Measurements from ENCODE around the gene GOLIM4. TPM values are rescaled to one million over a fixed set of nuclear protein-coding genes. Genes with fewer than 3 reads are reported as not detected.
"Not testable (repeated sequence)": the region's sequence is repeated elsewhere in the genome, so short reads cannot be mapped to it uniquely, and the experiment has no call there.

Gene GOLIM4
- total RNA-seq, 1 donor from 2014 or later = 36.6 TPM

DNA sequence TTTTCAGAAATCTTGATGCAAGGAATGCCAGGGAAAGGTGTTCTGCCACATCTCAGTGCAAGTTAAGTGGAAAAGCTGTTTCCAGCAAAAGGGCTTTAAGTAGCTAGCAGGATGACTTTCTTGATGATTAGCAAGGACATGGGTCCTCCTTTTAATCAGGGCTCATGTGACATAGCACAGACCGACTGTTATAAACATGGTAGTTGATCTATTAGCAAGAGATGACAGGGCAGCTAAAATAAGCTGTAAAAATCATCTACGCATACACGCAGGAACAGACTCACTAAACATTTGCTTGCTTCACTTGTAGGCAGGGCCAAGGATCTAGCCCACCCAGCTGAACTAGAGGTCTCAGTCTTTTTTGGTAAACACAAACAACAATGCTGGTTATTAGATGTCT is 69.0 kb downstream of the GOLIM4 start:
- Mint-ChIP-seq H3K27me3 (no peaks in the 10 kb centered on the region), H3K4me3 (no peak overlapping the region), H3K27ac (no peak overlapping the region), H3K9me3 (no peaks in the 10 kb centered on the region), H3K4me1 (ENCODE audit: unreplicated experiment) (peaks cover 3% of the 10 kb centered on the region), H3K36me3 (peaks cover 48% of the 10 kb centered on the region)
- TF ChIP-seq, protein P1, sequence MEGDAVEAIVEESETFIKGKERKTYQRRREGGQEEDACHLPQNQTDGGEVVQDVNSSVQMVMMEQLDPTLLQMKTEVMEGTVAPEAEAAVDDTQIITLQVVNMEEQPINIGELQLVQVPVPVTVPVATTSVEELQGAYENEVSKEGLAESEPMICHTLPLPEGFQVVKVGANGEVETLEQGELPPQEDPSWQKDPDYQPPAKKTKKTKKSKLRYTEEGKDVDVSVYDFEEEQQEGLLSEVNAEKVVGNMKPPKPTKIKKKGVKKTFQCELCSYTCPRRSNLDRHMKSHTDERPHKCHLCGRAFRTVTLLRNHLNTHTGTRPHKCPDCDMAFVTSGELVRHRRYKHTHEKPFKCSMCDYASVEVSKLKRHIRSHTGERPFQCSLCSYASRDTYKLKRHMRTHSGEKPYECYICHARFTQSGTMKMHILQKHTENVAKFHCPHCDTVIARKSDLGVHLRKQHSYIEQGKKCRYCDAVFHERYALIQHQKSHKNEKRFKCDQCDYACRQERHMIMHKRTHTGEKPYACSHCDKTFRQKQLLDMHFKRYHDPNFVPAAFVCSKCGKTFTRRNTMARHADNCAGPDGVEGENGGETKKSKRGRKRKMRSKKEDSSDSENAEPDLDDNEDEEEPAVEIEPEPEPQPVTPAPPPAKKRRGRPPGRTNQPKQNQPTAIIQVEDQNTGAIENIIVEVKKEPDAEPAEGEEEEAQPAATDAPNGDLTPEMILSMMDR (conservative IDR thresholded peaks at IDR 0.05) = no peak
- no peak for DNase-seq (ENCODE audit: extremely low spot score, unreplicated experiment)

DNA sequence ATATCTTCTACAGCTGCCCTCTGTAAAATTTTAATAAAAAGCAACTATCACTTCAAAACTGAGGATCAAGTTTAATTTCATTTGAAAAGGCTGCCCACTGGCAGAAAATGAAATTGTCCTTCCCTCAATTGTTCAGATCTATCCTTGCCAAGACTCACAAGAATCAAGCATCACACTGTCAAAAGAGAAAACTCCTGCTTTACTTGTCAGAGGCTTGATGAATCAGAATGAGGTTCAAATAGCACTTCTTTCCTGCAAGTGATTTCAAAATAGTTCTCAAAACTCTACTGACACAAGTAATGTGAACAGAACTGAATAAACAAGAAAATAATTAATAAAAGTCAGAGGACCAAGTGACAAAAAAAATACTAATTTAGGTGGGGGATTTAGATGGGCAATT is 70.6 kb downstream of the GOLIM4 start:
- Mint-ChIP-seq H3K4me3 (no peak overlapping the region), H3K9me3 (no peaks in the 10 kb centered on the region)

DNA sequence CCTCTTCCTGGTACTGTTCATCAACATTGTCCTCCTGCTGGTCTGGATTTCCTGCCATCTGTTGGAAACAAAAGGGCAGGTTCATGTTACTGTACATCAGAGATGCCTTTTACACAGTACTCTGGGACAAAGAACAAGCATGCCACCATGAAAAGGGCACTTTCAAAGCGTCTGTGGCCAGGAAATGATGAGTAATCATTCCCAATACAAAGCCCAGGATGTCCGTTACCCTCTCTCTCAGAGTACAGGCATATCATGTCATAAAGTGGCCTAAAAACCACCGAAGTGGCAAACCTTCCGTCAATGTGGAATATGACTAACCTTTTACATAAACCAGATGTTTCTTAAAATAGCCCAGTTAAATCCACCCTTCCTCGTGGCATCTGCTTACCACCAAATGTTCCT is 71.2 kb downstream of the GOLIM4 start:
- Mint-ChIP-seq H3K36me3 (peaks cover 45% of the 10 kb centered on the region), H3K4me3 (no peak overlapping the region), H3K4me1 (ENCODE audit: unreplicated experiment) (no peaks in the 10 kb centered on the region), H3K9me3 (no peaks in the 10 kb centered on the region), H3K27ac (no peak overlapping the region), H3K27me3 (no peaks in the 10 kb centered on the region)
- DNase-seq (ENCODE audit: extremely low spot score, unreplicated experiment) = no peak
- TF ChIP-seq, protein P1 (conservative IDR thresholded peaks at IDR 0.05) = no peak

More for the DNA sequence above, 70.6 kb downstream of the GOLIM4 start:
- TF ChIP-seq, protein P1 (conservative IDR thresholded peaks at IDR 0.05) = no peak
- H3K27ac Mint-ChIP-seq = no peak overlapping the region
- H3K36me3 Mint-ChIP-seq = peaks cover 48% of the 10 kb centered on the region
- H3K27me3 Mint-ChIP-seq = no peaks in the 10 kb centered on the region
- DNase-seq (ENCODE audit: extremely low spot score, unreplicated experiment) = no peak
- H3K4me1 Mint-ChIP-seq (ENCODE audit: unreplicated experiment) = no peaks in the 10 kb centered on the region

DNA sequence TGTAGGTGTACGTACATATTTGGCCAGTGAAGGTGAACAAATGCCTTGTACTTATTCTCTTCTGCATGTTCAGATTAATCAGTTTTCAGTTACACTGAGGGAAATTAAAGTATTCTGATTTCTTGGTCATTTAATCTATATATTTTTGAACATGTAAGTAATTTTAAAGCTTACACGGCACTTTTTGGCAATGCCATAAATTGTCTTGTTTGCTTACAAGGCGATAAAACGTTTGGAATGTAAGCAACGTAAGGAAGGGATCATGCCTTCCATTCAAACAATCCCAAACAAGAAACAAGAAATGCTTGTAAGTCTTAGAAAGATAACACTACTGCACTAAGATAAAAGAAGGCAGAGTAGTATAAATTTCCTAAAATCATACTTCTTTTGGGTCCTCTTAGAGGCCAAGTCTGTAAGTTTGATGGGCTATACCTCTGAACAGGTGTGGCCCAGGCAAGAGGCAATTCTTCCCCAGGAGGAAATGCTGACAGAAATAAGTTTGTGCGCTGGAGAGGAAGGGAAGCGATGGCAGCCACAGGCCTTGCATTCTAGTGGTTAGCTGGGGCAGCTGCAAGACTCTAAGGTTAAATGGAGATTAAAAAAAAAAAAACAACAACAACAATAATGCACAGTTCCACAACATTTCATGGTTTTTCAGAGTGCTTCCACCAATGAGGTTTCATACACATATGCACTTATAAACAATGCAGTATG is 73.8 kb downstream of the GOLIM4 start:
- H3K4me1 Mint-ChIP-seq (ENCODE audit: unreplicated experiment) = no peaks in the 10 kb centered on the region
- H3K27me3 Mint-ChIP-seq = no peaks in the 10 kb centered on the region
- TF ChIP-seq, protein P1 (conservative IDR thresholded peaks at IDR 0.05) = no peak
- H3K27ac Mint-ChIP-seq = no peak overlapping the region
- H3K9me3 Mint-ChIP-seq = no peaks in the 10 kb centered on the region
- H3K4me3 Mint-ChIP-seq = no peak overlapping the region
- peaks cover 47% of the 10 kb centered on the region for H3K36me3 Mint-ChIP-seq
- no peak for DNase-seq (ENCODE audit: extremely low spot score, unreplicated experiment)

DNA sequence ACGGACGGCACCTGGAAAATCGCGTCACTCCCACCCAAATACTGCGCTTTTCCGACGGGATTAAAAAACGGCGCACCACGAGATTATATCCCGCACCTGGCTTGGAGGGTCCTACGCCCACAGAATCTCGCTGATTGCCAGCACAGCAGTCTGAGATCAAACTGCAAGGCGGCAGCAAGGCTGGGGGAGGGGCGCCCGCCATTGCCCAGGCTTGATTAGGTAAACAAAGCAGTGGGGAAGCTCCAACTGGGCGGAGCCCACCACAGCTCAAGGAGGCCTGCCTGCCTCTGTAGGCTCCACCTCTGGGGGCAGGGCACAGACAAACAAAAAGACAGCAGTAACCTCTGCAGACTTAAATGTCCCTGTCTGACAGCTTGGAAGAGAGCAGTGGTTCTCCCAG is 84.4 kb downstream of the GOLIM4 start:
- H3K9me3 Mint-ChIP-seq; H3K27me3 Mint-ChIP-seq; DNase-seq (ENCODE audit: extremely low spot score, unreplicated experiment); H3K4me3 Mint-ChIP-seq; H3K4me1 Mint-ChIP-seq (ENCODE audit: unreplicated experiment); H3K27ac Mint-ChIP-seq: not testable (repeated sequence)
- H3K36me3 Mint-ChIP-seq = peaks cover 22% of the 10 kb centered on the region

DNA sequence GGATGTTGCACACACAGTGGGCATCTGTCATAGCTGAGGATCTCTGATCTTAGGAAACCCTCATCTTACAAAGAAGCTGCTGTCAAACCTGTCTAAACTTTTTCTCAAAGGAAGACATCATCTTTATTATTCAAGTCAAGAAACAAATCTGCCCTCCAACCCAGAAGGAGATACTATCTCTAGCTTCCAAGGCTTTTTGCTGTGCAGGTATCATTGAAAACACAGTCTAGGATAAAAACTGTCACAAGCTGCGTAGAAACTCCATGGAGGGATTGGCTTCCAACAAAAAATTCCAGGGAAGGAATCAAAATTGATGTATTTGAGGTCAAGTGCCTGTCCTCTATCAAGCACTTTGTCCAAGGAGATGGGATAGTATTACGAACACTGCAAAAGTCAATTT is 89.1 kb downstream of the GOLIM4 start:
- no peak for DNase-seq (ENCODE audit: extremely low spot score, unreplicated experiment)
- Mint-ChIP-seq H3K4me3 (no peak overlapping the region), H3K27ac (no peak overlapping the region), H3K9me3 (no peaks in the 10 kb centered on the region), H3K27me3 (no peaks in the 10 kb centered on the region), H3K36me3 (peaks cover 22% of the 10 kb centered on the region), H3K4me1 (ENCODE audit: unreplicated experiment) (no peaks in the 10 kb centered on the region)
- TF ChIP-seq, protein P1 (conservative IDR thresholded peaks at IDR 0.05) = no peak

Measured in type B pancreatic cell (in vitro differentiated cells).